Loucy (cell line): ENCODE data around the gene HSF2BP.

Experiments
- H2AFZ ChIP-seq: fragments of 200-600 bp; sonication (generic); 2 replicates; pipeline ENCODE4 v1.6.0; 2016; ENCODE audit warnings: antibody characterized with exemption, mild to moderate bottlenecking, low read length, moderate library complexity
- H3F3A ChIP-seq: fragments of 200-600 bp; 2 replicates; pipeline ENCODE4 v1.6.0; 2016; ENCODE audit warnings: antibody characterized with exemption, low read depth, mild to moderate bottlenecking
- H3K27me3 ChIP-seq: fragments of 200-600 bp; sonication (generic); 2 replicates; pipeline ENCODE4 v1.6.1; 2014; ENCODE audit warnings: low read length, mild to moderate bottlenecking; ENCODE audit not compliant: insufficient read depth, poor library complexity, severe bottlenecking
- H3K36me3 ChIP-seq: fragments of 200-600 bp; sonication (generic); 2 replicates; pipeline ENCODE4 v1.6.1; 2016; ENCODE audit warnings: low read length; ENCODE audit not compliant: insufficient read depth
- H3K4me1 ChIP-seq: fragments of 200-600 bp; sonication (generic); 2 replicates; pipeline ENCODE4 v1.5.1; 2014; ENCODE audit warnings: low read length, mild to moderate bottlenecking; ENCODE audit not compliant: insufficient read depth, poor library complexity, severe bottlenecking
- H3K4me2 ChIP-seq: fragments of 200-600 bp; sonication (generic); 2 replicates; pipeline ENCODE4 v1.6.0; 2014; ENCODE audit warnings: antibody characterized with exemption, low read length, low read depth, mild to moderate bottlenecking; ENCODE audit not compliant: poor library complexity, severe bottlenecking
- H3K4me3 ChIP-seq: fragments of 200-600 bp; sonication (generic); 2 replicates; pipeline ENCODE4 v1.5.1; 2014; ENCODE audit warnings: low read length, mild to moderate bottlenecking, mixed read lengths; ENCODE audit not compliant: poor library complexity, severe bottlenecking
- H3K79me2 ChIP-seq: fragments of 200-600 bp; sonication (generic); 2 replicates; pipeline ENCODE4 v1.6.1; 2014; ENCODE audit warnings: low read length; ENCODE audit not compliant: insufficient read depth
- H3K9ac ChIP-seq: fragments of 200-600 bp; sonication (generic); 2 replicates; pipeline ENCODE4 v1.6.0; 2014; ENCODE audit warnings: mild to moderate bottlenecking, low read depth, low read length, moderate library complexity; ENCODE audit not compliant: poor library complexity, severe bottlenecking
- H3K9me2 ChIP-seq: fragments of 200-600 bp; sonication (generic); replicated peaks from 2 replicates; pipeline ENCODE4 v1.6.1; 2016; ENCODE audit warnings: low read depth, low read length, mixed read lengths
- H3K9me3 ChIP-seq: fragments of 200-600 bp; sonication (generic); 2 replicates; pipeline ENCODE4 v1.6.1; 2014; ENCODE audit warnings: mild to moderate bottlenecking, antibody characterized with exemption, low read length, low read depth; ENCODE audit not compliant: insufficient read depth
- H4K20me1 ChIP-seq: fragments of 200-600 bp; sonication (generic); 2 replicates; pipeline ENCODE4 v1.6.0; 2014; ENCODE audit warnings: antibody characterized with exemption, low read length, mild to moderate bottlenecking; ENCODE audit not compliant: insufficient read depth, poor library complexity, severe bottlenecking
- CTCF ChIP-seq: fragments of 200-600 bp; sonication (generic); conservative IDR thresholded peaks from 2 replicates; pipeline ENCODE4 v1.5.1; 2014; ENCODE audit warnings: mild to moderate bottlenecking, antibody characterized with exemption, low read length
- EZH2phosphoT487 ChIP-seq: fragments of 200-600 bp; IDR thresholded peaks from 2 replicates; pipeline ENCODE4 v1.6.1; 2018; ENCODE audit warnings: antibody characterized with exemption, mild to moderate bottlenecking, moderate library complexity, borderline replicate concordance

HSF2BP gene

GRCh38 chr21:43600642-43601402 lies 58.5 kb downstream of the HSF2BP start:
- H3K9me3 ChIP-seq, result no peaks in the 10 kb centered on the region
- no peaks in the 10 kb centered on the region for H3K36me3 ChIP-seq
- H3K9me2 ChIP-seq, result no peaks in the 10 kb centered on the region
- H4K20me1 ChIP-seq, result no peaks in the 10 kb centered on the region
- H3K4me1 ChIP-seq, result peaks cover 4% of the 10 kb centered on the region
- H3K4me3 ChIP-seq, result no peak overlapping the region
- H3K9ac ChIP-seq, result no peak overlapping the region
- H3K79me2 ChIP-seq, result no peaks in the 10 kb centered on the region
- TF ChIP-seq CTCF (no peak), EZH2phosphoT487 (no peak)
- H3K27me3 ChIP-seq, result no peaks in the 10 kb centered on the region
- H3K4me2 ChIP-seq, result no peak overlapping the region
- H2AFZ ChIP-seq, result no peak overlapping the region
- no peaks in the 10 kb centered on the region for H3F3A ChIP-seq

GRCh38 chr21:43599728-43600127 lies 59.6 kb downstream of the HSF2BP start:
- H2AFZ ChIP-seq, result no peak overlapping the region; the same call in 1 of the 2 replicates
- no peak for TF ChIP-seq EZH2phosphoT487
- no peak for TF ChIP-seq CTCF
- H3K9me2 ChIP-seq, result no peaks in the 10 kb centered on the region
- no peak overlapping the region for H3K4me3 ChIP-seq
- H3K36me3 ChIP-seq, result no peaks in the 10 kb centered on the region
- H3K27me3 ChIP-seq, result no peaks in the 10 kb centered on the region
- H4K20me1 ChIP-seq, result no peaks in the 10 kb centered on the region
- peaks cover 4% of the 10 kb centered on the region for H3K4me1 ChIP-seq
- H3K9me3 ChIP-seq, result no peaks in the 10 kb centered on the region
- no peaks in the 10 kb centered on the region for H3F3A ChIP-seq
- H3K79me2 ChIP-seq, result no peaks in the 10 kb centered on the region
- no peak overlapping the region for H3K4me2 ChIP-seq
- no peak overlapping the region for H3K9ac ChIP-seq

GRCh38 chr21:43598416-43599120 lies 60.7 kb downstream of the HSF2BP start:
- H3K4me3 ChIP-seq, result no peak overlapping the region
- no peak for TF ChIP-seq EZH2phosphoT487
- no peak for TF ChIP-seq CTCF
- no peaks in the 10 kb centered on the region for H3K27me3 ChIP-seq
- no peaks in the 10 kb centered on the region for H3K9me2 ChIP-seq
- no peak overlapping the region for H3K4me2 ChIP-seq
- no peaks in the 10 kb centered on the region for H3K79me2 ChIP-seq
- no peaks in the 10 kb centered on the region for H4K20me1 ChIP-seq
- peaks cover 4% of the 10 kb centered on the region for H3K4me1 ChIP-seq
- H2AFZ ChIP-seq, result no peak overlapping the region
- no peak overlapping the region for H3K9ac ChIP-seq
- H3K36me3 ChIP-seq, result no peaks in the 10 kb centered on the region
- H3K9me3 ChIP-seq, result no peaks in the 10 kb centered on the region
- H3F3A ChIP-seq, result no peaks in the 10 kb centered on the region
